NK-92 (cell line): ENCODE results near the gene BBOX1.
"Not testable (repeated sequence)": the region's sequence is repeated elsewhere in the genome, so short reads cannot be mapped to it uniquely, and the experiment has no call there.

Experiments used
- DNase-seq: peaks from one replicate; lab custom pipeline; 2025; ENCODE audit not compliant: unreplicated experiment; lab: John Stamatoyannopoulos, UW

BBOX1 gene

DNA sequence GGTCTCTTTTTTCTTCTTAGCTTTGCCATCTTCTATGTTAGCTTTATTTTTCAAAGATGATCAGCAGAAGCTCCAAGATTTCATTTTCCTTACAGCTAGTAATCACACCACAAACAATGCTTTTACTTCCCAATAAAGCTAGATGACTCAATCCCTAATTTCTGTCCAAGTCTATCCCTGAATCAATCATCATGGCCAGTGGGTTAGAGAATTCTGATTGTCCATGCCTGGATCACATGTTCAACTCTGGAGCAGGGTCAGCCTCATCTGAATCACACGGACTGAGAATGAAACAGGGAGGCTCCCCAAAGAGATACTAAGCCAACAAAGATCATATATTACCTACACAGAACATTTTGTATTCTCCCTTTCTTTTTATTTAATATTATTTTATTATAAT, 79.6 kb downstream of the BBOX1 start:
- DNase-seq, result no peak

DNA sequence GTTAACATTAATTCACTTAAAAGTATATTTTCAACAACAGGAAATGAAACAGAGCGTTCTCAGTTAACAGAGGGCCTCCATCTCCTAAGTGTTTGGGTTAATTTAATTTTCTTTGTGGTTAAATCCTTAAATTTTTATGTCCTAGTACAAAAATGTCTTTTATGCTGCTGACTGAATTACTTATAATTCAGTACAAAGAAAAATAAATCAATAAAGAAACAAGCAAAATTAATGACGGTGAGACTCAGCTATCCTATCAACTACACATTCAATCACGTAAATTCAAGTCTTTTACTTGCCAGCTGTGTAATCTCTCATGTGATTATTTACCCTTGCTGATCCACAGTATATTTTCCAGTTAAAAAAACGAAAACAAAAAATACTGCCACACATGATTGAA, 81.4 kb downstream of the BBOX1 start:
- no peak for DNase-seq

DNA sequence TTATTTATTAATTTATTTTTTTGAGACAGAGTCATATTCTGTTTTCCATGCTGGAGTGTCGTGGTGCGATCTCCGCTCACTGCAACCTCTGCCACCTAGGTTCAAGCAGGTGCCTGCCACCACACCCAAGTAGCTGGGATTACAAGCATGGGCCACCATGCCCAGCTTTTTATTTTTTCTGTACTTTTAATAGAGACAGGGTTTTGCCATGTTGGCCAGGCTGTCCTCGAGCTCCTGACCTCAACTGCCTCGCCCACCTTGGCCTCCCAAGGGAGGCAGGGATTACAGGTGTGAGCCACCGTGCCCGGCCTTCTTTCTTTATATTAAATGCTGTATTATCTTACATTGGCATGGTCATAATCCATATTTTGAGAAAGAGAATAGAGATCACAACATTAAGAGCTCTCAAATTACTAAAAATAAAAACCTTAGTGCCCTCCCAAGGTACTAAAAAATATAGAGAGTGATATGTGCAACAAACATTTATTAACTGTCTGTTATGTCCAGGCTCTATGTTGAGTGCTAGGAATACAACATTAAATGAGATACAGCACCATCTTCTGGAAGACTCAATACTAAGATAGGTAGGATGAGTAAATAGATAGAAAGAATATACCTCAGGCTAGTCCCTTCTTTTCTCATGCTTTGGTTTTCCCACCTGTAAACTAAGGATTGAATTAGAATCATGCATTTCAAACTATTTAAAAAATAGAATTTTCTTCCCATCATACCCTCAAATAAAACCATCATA, 84.1 kb downstream of the BBOX1 start:
- no peak for DNase-seq

DNA sequence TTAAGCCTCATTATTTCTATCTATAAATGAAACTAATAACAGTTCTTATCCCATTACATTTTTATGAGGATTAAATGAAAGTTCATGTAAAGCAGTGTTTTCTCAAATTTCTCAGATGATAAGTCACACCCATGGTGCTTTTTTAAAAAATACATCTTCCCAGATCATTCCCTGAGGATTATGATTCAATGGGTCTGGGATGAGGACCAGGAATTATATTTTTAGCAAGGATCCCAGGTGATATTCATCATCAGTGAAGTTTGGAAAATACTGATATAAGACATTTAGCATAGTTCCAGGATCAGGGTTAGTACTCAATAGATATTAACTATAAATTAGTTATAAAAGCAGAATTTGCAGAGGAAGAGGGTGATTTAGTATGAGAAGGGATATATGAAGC, 89.1 kb downstream of the BBOX1 start:
- no peak for DNase-seq

DNA sequence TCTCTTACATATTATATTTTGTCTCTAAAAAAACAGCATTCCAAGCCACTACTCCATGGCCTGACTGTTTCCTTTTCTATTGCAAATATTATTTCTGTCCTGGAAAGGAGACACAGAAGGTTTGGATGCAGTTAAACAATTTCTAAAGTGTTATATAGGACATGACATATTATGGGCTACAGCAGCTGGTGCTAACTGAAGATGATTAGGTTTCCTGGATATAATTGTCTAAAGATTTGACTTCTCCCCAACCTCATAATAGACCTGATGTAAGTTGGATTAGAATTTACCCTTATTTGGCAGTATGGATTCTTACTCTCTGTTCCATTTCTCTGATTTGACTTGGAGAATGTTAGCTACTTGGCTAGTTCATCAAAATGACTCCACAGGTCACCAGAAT, 90.2 kb downstream of the BBOX1 start:
- no peak for DNase-seq

DNA sequence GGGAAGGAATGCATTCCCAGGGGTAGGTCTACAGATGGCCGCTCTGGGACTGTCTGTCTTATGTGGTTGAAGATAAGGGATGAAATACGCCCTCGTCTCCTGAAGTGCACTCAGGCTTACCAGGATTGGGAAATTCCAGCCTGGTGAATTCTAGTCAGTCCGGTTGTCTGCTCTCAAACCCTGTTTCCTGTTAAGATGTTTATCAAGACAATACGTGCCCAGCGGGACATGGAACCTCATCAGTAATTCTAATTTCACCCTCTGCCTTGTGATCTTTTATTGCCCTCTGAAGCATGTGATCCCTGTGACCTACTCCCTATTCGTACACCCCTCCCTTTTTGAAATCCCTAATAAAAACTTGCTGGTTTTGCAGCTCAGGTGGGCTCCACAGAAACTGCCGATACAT, 95.3 kb downstream of the BBOX1 start:
- not testable (repeated sequence) for DNase-seq

DNA sequence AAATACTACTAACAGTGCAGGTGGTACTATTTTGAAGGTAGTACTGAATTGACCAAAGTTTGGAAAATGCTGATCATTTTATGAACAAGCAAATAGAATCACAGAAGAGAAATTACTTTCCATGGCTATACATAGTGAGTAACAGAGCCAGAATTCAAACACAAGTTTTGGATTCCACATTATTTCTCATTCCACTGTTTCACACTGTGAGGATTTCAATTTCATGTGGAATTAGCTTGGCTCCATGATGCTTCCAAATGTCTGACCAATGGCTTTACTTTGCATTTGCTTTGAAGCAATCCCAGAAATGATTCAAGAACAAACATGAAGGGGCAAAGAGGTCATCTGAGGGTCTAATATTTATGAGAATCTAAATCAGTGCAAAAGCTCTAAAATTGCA, 98.1 kb downstream of the BBOX1 start:
- DNase-seq, result no peak

DNA sequence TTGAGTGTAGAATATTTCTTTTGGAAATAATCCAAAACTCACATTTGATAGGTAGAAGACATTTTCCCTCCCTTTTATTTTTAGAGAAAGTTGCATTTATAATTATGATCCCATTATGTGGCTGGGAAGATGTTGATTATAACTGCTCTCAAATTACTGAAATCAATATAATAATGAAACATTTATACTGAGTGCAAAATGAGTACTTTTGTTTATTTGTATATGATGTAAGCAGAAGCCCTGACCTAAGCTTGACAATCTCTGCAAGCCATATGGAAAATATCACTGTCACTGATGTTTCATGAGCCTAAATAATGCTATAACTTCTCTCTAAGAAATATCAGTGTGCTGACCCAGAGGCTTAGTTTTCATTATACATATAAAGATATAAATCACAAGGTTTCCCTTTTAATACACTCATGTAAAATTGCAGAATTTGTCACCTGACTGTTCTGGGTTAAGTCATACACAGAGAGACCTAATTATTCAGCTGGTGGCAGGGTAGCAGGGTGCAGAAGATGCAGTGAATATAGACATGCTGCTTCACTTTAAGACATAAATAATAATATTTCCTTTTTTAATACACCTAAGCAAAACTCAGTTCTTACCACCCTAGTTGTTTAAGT, 99.2 kb downstream of the BBOX1 start:
- DNase-seq, result no peak

DNA sequence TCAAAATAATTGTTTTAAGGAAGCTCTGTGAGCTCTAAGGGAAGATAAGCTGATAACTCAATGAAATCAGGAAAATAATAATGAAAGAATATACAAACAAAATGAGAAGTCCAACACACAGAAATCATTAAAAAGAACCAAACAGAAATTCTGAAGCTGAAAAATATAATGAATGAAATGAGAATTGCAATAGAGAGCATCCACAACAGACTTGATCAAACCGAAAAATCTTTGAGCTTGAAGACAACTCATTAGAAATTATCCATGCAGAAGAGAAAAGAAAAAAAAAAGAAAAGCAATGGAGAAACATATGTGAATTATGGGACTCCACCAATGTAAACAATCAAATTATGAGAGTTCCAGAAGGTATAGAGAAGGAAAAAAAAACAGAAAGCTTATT, 101.0 kb downstream of the BBOX1 start:
- no peak for DNase-seq

DNA sequence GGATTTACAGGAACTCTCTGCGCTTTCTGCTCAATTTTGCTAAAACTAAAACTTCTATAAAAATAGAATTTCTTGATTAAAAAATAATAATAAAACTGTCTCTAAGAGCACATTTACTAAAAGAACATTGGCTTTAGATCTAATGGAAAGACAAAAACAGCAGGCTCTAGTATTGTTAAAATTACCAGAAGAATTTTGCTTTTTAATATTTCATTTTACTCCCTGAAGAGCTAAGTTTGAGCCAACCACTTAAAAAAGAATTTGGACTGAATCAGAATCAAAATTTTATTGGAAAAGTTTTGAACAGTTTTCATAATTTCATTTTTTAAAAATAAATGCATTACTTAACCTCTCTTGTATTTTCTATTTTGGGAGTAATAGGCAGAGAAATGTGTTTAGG, 107.3 kb downstream of the BBOX1 start:
- DNase-seq, result no peak

DNA sequence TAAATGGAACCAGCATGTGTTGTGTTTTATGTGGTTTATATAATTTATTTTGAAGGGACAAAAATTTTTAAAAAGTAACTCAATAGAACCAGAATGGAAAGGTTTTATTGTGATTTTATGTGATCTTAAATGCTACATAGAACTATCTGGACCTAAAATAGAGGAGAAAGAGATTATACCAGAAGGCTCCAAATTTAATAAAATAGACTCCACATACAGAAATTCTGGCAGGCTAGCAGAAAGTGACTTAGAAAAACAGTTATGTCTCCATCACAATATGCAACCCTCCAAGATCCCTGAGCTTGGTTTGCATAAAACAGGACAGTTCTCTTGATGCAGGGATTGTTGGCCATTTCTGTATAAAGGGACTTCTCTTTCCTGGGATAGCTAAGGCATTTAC, 107.9 kb downstream of the BBOX1 start:
- no peak for DNase-seq

DNA sequence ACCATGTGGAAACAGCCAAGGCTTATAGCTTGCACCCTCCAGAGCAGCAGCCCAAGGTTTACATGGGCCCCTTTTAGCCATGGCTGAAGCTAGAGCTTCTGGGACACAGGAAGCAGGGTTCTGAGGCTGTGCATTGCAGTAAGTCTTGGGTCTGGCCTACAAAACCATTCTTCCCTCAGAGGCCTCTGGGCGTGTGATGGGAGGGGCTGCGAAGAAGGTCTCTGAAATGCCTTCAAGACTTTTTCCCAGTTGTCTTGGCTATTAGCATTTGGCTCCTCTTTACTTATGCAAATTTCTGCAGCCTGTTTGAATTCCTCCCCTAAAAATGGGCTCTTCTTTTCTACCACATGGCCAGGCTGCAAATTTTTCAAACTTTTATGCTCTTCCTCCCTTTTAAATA, 109.5 kb downstream of the BBOX1 start:
- no peak for DNase-seq

DNA sequence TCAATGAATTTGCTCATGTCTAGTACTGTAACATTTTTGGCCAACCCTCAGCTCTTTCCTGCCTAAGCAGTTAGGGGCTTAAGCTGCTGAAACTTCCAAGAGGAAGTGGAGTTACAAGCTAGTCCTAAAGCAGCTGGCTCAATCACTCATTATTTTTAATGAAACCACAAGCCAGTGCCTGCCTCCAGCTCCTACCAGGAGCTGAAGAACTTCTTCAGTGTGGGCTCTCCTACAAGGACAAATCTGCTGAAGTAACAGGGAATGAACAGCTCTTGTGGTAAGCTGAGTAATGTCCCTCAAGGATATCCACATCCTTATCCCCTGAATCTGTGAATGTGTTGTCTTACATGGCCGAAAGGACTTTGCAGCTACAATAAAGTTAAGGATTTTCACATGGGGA, 112.5 kb downstream of the BBOX1 start:
- DNase-seq, result no peak

DNA sequence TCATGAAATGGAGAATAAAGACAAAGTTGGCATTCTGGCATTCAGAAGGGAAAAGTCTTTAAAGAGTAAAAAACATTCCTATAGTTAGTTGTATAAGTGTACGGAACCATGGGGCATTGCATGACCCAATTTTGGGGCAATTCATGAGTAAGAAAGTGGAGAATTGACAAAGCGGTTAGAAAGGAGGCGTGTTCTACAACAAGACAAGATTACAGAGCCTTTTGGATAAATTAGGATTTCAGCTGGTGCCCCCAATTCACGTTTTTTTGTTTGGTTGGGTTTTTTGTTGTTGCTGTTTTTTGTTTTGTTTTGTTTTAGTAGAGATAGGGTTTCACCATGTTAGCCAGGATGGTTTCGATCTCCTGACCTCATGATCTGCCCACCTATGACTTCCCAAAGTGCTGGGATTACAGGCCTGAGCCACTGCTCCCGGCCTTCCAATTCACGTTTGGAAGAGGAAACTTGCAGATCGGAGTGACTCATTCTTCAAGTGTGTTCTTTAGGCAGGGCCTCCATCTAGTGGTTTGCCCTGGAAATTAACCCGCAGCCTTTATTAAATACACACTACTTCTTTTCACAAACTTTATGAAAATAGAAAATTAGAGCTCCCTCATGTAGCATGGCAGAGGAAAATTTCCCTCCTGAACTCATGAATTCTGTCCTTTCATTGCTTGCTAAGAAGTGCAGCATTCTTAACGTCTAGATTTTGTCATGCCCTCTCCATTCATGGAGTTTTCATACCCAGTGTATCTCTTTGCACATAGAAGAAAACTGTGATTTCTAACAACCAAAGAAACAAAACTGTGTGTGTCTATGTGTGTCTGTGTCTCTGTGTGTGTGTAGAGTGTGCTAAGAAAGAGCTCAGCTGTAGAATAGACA, 118.1 kb downstream of the BBOX1 start:
- DNase-seq, result no peak

DNA sequence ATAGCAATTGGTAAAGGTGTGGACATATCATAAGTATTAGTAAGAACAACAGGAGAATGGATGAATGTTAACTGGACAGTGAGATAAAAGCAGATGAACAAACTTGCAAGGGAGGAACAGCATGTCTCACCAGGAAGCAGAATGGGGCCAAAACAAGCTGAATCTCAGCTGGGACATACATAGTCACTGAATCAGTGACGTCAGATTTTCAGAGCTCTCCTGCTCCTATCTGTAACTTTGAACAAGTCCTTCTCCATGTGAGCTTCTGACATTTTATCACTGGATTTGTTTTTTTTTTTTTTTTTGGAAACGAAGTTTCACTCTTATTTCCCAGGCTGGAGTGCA, 118.7 kb downstream of the BBOX1 start:
- DNase-seq, result no peak

DNA sequence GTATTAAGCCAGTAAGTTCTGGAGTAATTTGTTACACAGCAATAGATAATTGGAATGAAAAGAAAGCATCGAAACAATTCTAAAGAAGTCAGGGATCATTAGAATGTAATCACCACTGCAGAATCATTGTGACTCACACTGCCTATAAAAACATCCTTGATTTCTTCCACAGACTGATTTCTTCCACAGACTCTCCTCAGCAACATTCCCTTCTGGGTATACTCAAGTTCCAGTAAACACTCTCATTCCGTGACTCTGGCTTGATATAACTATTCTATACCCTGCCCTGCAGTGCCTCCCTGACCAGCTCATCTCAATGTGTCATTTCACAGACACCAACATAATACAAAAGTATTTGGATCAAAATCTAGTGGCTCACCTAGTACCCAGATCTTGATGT, 120.5 kb downstream of the BBOX1 start:
- no peak for DNase-seq

DNA sequence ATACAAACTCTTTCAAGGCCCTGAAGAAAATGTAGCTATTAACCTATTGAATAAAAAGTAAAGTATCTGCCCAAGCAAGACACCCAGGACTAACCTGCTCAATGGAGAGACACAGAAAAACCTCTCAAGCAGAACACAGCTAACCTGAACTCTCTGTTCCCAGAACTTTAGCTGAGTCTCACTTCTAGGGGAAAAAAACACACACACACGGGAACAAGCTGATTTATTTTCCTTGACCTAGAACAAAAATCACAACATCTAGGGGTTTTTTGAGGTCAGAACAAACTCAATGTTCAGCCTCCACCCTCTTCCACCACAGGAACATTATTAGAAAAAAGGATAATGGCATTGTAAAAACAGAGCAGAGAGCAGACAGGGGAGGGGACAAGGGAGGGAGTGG, 121.6 kb downstream of the BBOX1 start:
- no peak for DNase-seq

DNA sequence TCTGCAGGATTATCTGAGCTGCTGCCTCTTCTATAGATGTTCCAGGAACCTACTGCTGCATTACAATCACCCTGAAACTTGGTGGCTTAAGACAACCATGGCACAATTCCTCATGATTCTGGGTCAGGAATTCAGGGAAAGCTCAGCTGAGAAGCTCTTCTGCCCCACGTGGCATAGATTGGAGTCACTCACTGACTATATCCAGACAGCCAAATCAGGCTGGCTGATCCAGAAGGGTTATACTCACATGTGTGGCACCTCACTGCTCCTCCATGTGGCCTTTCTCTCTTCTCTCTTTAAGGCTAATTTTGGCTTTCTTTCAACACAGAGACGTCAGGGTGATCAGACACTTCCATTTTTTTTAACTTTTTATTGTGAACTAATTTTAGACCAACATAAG, 125.5 kb downstream of the BBOX1 start:
- DNase-seq, result no peak

DNA sequence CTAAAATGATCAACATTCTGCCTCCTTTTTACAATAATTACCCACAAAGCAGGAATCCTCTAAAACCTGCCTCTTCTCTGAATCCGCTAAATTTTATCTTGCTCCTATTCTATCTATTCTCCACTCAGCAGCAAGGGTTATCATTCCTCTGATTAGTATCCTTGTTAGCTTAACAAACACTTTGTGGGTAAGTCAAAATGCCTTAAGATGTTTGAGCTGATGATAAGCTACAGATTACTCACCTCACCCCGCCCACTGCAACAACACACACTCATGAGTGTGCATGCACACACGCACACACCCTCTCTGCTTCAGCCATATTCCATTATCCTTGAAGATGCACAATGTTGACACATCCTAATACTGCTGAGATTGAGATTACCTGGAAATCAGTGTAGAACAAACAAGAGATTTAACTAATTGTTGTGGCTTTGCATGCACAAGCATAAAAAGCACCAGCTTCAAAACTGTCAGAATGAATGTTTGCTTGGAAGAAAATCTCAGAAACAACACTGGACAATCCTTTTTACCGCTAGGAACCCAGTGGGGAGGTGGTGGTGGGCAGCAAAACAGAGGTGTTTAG, 130.9 kb downstream of the BBOX1 start:
- no peak for DNase-seq

DNA sequence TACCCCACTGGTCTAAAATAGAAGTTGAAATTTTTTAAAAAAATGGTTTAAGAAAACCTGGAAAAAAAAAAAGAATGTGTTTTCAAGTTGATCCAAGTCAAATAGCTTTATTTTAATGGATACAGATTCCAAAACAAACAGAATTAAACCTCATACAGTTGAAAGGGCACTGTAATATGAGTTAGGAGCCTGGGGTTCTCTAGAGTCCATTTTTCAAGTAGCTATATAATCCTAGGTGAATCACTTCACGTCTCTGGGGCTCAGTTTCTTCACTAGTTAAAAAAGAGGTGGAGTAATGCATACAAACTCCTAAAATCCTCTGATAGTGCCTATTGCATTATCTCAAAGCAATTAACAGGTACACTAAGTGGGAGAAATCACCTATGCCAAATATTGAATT, 132.9 kb downstream of the BBOX1 start:
- DNase-seq, result no peak

DNA sequence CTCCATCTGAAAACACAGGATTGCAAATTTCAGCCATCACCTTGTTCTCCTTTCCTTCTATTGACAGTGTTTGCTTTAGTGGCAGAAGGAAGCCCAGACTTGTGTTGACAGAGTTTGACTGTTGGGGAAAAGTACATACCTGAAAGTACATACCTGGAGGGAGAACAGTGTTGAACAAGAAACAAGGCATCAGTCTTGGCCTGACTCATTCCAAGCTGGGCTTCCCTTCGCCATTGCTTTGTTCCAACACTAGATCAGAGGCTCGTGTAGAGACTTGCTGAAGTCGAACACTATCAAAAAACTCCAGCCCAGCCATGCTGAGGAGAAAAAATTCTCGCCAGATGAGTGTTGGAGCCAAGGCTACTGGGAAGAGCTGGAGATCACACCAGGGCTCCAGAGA, 133.4 kb downstream of the BBOX1 start:
- no peak for DNase-seq

DNA sequence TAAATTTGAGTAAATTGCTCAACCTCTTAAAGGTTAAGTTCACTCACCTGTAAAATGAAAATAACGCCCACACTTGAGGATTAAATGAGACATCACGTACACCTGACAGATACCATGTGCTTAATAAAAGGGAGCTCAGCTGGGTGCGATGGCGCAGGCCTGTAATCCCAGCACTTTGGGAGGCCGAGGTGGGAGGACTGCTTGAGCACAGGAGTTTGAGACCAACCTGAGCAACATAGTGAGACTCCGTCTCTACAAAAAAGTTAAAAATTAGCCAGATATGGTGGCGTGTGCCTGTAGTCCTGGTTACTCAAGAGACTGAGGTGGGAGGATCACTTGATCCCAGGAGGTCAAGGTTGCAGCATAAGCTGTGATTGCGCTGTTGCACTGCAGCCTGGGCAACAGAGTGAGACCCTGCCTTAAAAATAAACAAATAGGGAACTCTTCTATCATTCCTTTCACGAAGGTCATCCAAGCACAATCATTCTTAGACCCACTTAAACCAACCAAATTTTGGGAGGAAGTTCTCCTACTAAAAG, 134.1 kb downstream of the BBOX1 start:
- no peak for DNase-seq
